ENCODE measurements around the gene GRK3.

The GRK3 gene

GRCh38 chr22:25663654-25664053 lies 99.2 kb downstream of the GRK3 start:
- no peak for DNase-seq (ENCODE audit: low read depth)

GRCh38 chr22:25666308-25666707 lies 101.8 kb downstream of the GRK3 start:
- no peak for DNase-seq (ENCODE audit: low read depth)

GRCh38 chr22:25668437-25668836 lies 104.0 kb downstream of the GRK3 start:
- DNase-seq (ENCODE audit: low read depth) = no peak

- no peak for DNase-seq (ENCODE audit: low read depth)
Measured at GRCh38 chr22:25669253-25670069, 105.0 kb downstream of the GRK3 start.

GRCh38 chr22:25670070-25670461 lies 105.6 kb downstream of the GRK3 start:
- no peak for DNase-seq (ENCODE audit: low read depth)

- DNase-seq (ENCODE audit: low read depth) = no peak
Measured at GRCh38 chr22:25672289-25673084, 108.0 kb downstream of the GRK3 start.

- DNase-seq (ENCODE audit: low read depth) = no peak
Measured at GRCh38 chr22:25673713-25674112, 109.2 kb downstream of the GRK3 start.

- no peak for DNase-seq (ENCODE audit: low read depth)
Measured at GRCh38 chr22:25677631-25678030, 113.2 kb downstream of the GRK3 start.

GRCh38 chr22:25680051-25680450 lies 115.6 kb downstream of the GRK3 start:
- no peak for DNase-seq (ENCODE audit: low read depth)

GRCh38 chr22:25680956-25681355 lies 116.5 kb downstream of the GRK3 start:
- no peak for DNase-seq (ENCODE audit: low read depth)

GRCh38 chr22:25682109-25682508 lies 117.6 kb downstream of the GRK3 start:
- no peak for DNase-seq (ENCODE audit: low read depth)

- DNase-seq (ENCODE audit: low read depth) = no peak
Measured at GRCh38 chr22:25688627-25689026, 124.2 kb downstream of the GRK3 start.

GRCh38 chr22:25689631-25690030 lies 125.2 kb downstream of the GRK3 start:
- DNase-seq (ENCODE audit: low read depth) = no peak

- no peak for DNase-seq (ENCODE audit: low read depth)
Measured at GRCh38 chr22:25690798-25691197, 126.3 kb downstream of the GRK3 start.

- no peak for DNase-seq (ENCODE audit: low read depth)
Measured at GRCh38 chr22:25692397-25693267, 128.2 kb downstream of the GRK3 start.

GRCh38 chr22:25693268-25693565 lies 128.7 kb downstream of the GRK3 start:
- DNase-seq (ENCODE audit: low read depth) = no peak

GRCh38 chr22:25694196-25694907 lies 129.9 kb downstream of the GRK3 start:
- no peak for DNase-seq (ENCODE audit: low read depth)

- no peak for DNase-seq (ENCODE audit: low read depth)
Measured at GRCh38 chr22:25695146-25695545, 130.7 kb downstream of the GRK3 start.

- no peak for DNase-seq (ENCODE audit: low read depth)
Measured at GRCh38 chr22:25696763-25697162, 132.3 kb downstream of the GRK3 start.

GRCh38 chr22:25697181-25697664 lies 132.7 kb downstream of the GRK3 start:
- DNase-seq (ENCODE audit: low read depth) = no peak

GRCh38 chr22:25697978-25698377 lies 133.5 kb downstream of the GRK3 start:
- DNase-seq (ENCODE audit: low read depth) = no peak

- DNase-seq (ENCODE audit: low read depth) = no peak
Measured at GRCh38 chr22:25698461-25698860, 134.0 kb downstream of the GRK3 start.

All from EH (cell line).